ENCODE results near the gene AIF1. TPM values are rescaled to one million over a fixed set of nuclear protein-coding genes. Genes with fewer than 3 reads are reported as not detected.
A peak's percentile ranks its signal among the peaks of the same experiment; 100 is the strongest.
"Not testable (repeated sequence)": the region's sequence is repeated elsewhere in the genome, so short reads cannot be mapped to it uniquely, and the experiment has no call there.

The AIF1 gene
- total RNA-seq, 1 donor from 2014 or later = not detected

DNA sequence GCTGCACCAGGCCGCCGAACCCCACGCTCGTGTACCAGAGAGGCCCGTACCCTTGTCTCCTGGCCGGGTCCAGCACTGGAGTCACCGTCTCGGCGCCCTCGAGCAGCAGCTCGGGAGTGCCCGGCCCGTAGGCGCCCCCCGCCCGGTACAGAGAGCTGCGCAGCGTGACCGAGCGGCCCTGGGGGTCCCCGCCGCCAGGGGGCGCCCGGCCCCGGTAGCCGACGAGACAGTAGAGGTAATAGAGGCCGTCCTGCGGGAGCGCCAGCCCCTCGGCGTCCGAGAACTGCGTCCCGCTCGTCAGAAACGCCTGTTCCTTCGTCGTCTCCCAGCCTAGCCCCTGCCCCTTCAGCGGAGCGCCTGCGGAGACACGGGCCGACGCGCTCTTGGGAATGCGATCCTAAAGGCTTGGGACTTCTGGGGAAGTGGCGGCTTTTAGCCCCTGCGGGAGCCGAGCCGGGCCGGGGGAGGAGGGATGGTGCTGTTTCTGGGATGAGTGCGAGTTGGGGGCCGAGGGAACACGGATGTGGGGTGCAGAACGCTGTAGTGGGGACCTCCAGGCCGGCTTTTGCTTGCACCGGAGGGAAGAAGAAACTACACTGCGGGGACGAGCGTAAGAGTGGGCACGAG is 34.1 kb upstream of the AIF1 start:
- DNase-seq = peak; percentile 91

DNA sequence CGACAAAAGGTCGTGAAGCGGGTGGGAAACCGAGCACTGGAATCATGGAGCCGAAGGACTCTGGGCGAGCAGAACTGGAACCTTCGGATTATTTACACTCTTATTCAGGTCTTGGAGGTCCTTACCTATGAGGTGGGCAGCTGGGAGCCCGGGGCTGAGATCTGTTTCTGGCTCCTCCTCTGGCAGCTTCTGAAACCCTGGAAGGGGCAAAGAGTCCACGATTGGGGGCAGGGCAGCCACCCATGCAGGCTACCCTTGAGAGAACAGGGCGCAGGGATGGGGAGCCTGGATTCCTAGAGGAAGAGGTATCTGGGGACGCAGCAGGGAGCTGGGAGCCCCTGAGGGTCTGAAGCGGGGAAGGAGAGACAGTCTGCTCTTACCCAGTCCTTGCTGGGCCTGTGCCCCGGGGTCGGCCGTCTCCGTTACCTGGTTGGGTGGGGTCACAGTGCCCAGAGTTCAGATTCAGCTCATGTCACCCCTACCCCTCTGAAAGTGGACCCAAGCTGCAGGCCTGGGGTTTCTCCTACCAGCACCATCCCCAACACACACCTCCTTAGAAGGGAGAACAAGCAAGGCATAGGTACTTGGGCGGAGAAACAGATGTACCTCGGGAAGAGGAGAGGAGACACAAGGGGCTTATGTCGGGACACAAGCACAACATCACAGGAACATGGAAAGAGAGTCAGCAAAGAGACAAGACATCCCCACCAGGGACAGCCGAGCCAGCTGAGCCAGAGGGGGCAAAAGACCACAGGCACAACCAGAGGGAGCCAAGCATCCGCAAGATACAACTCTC is 33.4 kb upstream of the AIF1 start:
- DNase-seq = peak; percentile 37

DNA sequence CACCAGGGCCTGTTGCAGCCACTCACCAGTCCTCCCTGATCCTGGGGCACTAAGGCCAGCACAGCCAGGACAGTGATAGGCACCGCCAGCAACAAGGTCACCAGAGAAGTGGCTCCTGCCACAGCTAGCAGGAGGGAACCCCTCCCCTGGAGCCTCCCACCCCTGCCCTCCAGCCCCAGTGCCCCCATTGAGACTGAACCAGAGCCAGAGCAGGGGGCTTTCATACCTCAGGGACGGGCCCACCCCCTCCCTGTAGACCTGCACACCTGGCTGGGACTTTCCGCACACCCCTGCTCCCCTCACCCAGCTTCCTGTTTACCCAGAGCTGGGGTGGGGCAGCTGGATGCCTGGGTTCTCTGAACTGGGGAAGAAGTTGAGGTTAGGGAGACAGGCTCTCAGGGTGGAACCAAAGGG is 32.8 kb upstream of the AIF1 start, which contains the start of gene LTB:
Gene LTB, minus strand, starts transcription at position 195 of the 414 bp plus-strand sequence. Its CDS starts 7 bp downstream, at position 188.
- DNase-seq = no peak

DNA sequence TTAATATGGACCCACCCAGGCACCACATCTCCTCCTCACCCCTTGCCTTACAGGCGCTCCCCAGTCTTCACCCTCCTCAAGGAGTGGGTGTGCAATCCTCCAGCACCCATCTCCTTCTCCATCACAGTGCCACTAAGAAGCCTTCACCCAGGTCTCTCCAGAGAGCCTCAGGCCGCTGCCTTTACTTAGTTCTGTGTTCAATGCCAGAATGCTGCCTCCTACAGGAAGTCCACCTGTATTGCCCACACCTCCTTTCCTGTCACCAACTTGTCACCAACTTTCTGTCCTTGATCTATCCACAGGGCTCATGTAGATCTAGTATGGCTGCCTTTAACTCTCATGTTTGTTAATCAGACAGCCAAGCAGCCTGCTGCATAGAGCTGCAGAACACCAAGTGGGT is 29.5 kb upstream of the AIF1 start:
- peak; percentile 33 for DNase-seq

DNA sequence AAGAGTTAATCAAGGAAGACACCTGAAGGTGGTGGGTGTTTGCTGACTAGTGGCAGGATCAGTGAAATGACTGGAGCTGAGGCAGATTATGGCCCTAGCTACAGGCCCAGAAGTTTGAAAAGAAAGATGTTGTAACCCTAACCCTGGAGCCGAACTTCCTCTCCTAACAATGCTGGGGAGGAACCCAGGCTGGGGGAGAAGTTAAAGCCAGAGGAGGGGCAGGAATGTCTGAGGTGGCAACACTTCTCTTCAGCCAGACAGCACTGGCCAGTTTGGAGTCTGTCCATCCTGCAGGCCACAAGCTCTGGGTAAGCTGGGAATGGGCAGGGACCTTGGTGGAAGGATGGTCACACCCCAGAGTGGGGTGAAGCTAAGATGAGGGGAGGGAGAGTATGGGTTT is 29.0 kb upstream of the AIF1 start, which contains the start of gene LST1:
Gene LST1, plus strand, starts transcription at position 270 of the 400 bp plus-strand sequence. CDS start 1,023 bp downstream, outside the sequence.
- DNase-seq = no peak

DNA sequence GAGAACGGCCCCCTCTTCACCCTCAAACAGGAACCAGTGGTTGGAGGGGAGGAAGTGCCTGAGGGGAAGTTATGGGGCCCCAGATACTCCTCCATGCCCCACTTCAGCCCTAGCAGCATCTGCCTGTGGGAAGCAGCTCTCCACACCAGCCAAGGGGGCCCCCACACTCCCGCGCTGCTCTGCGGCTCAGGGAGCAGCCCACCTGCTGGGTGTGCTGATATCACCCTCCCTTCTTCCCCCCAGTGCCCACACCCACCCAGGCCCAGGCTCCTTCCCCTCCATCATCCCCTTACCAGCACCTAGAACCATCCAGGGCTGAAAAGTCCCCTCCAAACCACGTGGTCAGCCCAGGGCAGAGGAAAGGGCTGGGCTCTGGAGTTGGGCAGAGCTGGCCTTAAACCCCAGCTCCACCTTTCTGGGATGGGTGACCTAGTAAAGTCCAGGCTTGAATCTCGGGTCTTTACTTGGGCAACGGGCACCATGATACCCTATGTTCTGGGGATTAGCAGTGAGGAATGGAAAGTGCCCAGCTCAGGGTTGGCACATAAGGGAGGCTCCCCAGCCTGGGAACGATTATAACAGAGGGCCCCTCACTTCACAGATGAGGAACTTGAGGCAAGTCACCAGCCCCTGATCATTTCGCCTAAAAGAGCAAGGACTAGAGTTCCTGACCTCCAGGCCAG is 28.3 kb upstream of the AIF1 start:
- DNase-seq = no peak

DNA sequence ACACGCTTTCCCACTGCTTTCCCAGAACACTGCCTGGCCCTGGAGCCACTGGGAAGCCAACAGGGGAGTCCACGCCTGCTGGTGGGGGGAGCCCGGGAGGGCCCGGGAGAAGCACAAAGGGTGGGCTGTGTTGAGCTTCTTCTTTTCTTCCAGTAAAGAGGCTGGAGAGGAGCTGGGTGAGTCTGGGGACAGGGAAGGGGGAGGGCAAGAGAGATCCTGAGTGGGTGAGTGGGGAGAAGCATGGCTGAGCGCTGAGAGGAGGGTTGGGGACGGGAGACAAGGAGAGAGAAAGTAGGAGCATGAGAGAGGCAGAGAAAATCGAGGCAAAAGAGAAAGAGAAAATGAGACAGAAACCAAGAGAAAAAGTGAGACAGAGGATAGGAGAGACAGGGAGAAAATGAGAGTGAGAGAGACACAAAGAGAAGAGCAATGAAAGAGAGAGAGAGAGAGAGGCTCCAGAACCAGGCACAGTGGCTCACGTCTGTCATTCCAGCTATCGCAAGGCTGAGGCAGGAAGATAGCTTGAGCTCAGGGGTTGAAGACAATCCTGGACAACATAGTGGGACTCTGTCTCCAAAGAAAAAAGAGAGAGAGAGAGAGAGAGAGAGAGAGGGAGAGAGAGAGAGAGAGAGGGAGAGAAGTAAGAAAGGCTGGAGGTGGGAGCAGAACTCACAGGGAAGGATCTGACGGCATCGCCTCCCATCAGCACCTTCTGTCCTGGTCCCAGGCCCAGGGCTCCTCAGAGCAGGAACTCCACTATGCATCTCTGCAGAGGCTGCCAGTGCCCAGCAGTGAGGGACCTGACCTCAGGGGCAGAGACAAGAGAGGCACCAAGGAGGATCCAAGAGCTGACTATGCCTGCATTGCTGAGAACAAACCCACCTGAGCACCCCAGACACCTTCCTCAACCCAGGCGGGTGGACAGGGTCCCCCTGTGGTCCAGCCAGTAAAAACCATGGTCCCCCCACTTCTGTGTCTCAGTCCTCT is 26.9 kb upstream of the AIF1 start:
- no peak for DNase-seq

DNA sequence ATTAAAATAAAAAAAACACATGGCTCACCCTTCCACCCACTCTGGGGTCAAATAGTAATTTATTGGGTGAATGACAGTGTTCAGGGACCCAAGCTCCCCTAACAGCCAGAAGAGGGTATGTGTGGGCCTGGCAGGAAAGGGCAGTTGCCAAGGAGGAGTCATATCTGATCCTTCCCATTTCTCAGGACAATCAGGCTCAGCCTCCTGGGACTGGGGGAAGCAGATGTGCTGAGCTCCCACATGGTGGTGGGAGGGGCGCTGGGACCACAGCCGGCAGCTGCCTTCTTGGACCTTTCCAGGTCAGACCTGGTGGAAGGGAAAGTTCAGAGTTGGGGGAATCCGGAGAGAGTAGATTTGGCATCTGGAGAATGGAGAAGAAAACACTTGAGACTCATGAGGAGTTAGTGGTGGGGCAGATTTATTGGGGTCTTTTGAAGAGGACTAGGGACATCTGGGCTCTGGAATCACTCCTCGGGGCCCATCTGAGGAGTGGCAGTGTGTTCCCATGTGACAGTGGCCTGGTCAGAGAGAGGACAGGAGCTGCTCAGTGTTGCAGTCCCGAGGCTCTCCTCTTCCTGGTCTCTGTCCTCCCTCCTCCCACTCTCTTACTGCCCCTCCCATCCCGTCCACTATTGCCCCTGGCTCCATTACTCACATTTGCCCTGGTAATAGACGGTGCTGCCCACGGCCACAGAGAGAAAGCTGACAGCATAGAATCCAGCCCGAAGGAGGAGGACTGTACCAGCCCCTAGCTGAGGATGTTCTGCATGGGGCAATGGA is 26.0 kb upstream of the AIF1 start:
- DNase-seq = peak; percentile 42

DNA sequence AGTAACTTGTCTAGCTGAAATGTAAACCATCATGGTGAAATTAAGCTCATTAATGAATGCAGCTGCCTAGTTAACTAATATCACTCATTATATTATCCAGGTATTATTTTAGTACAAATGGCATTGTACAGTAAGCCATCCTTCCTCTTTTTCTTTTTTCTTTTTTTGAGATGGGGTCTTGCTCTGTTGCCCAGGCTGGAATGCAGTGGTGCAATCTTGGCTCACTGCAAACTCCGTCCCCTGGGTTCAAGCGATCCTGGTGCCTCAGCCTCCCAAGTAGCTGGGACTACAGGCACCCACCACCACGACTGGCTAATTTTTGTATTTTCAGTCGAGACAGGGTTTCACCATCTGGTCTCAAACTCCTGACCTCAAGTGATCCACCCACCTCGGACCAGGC is 24.3 kb upstream of the AIF1 start:
- DNase-seq = not testable (repeated sequence)

DNA sequence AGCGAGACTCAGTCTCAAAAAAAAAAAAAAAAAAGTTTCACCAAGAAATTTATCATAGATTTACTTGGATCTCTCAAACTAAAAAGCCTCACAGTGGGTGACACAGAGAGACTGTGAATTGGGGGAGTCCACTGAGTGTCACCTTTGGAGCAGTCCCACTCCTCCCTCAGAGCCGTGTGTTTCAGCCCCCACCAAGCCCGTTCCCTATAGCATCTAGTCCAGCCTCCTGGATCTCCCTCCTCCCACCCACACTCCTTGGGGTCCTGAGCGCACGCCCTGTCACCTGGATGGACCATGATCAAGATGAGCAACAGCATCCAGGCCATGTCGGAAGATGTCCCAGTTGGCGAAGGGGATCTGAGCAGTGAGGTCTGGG is 22.6 kb upstream of the AIF1 start:
- DNase-seq = no peak

DNA sequence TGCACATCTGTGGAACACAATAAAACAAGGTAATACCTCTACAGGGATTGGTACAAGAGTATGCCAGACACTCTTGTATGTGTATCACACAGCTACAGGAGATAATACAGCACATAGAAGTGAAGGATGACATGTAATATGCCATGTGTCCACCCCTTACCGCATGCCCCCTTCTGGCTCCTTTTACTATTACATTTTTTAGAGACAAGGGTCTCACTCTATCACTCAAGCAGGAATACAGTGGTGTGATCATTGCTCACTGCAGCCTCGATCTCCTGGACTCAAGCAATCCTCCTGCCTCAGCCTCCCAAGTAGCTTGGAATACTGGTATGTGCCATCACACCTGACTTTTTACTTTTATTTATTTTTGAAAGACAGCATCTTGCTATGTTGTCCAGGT is 18.0 kb upstream of the AIF1 start:
- peak; percentile 73 for DNase-seq

DNA sequence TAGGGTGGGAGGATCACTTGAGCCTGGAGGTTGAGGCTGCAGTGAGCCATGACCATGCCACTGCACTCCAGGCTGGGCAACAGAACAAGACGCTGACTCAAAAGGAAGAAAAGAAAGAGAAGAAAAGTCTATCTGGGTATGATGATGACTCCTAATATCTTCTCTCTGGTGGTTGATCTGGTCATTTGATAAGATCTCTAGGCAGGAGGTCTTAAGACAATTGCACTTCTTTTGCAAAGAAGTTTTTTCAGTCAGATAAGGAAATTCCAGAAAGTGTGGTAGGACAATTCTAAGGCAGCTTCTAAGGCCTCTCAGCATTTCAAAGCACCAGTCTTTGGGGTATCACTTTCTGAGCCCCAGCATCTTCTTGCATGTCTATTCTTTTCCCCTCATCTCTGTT is 7.7 kb upstream of the AIF1 start:
- DNase-seq = no peak

DNA sequence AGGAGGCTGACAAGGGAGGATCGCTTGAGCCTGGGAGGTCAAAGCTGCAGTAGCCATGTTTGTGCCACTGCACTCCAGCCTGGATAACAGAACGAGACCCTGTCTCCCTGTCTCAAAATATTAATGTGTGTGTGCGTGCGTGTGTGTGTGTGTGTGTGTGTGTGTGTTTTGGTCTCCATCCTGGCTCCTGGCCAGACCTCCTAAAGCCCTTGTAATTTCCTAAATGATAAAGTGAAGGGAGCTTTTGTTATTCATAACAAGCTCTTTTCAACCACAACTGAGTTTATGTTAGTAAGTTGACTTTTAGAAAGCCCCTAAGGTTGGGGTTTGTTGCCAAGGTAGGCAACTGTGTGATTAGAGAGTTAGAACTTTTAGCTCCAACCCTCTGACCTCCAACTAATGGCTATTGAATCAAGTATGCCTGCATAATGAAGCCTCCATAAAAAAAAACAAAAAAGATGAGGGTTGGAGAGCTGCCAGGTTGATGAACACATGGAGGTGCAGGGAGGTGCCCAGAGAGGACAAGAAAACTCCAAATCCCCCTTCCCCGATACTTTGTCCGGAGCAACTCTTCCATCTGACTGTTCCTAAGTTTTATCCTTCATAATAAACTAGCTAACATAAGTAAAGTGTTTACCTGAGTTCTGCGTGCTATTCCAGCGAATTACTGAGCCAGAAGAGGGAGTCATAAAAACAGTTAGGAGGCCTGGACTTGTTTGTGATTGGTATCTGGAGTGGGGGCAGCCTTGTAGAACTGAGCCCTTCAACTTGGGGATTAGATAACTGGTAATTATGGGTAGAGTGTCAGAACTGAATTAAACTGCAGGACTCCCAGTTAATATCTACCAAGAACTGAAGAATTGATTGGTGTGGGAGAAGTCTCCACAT is 5.3 kb upstream of the AIF1 start:
- no peak for DNase-seq

DNA sequence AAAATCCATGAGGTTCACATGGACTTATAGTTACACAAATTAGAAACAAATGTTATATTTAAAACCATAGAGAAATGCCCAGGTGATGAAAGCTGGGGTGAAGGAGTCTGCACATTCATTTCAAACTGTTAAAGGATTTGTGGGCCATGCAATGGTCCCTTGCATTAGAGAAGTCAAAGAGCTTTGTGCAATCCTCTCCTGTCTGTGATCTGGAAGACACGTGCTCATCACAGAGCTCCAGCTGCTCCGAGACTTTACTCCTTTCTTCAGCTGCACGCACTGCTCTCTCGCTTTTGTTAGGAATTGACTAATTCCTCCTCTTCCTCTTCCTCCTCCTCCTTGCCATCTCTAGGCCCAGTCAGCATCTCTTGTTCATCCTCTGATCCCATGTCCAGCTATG is 4.1 kb upstream of the AIF1 start:
- no peak for DNase-seq

DNA sequence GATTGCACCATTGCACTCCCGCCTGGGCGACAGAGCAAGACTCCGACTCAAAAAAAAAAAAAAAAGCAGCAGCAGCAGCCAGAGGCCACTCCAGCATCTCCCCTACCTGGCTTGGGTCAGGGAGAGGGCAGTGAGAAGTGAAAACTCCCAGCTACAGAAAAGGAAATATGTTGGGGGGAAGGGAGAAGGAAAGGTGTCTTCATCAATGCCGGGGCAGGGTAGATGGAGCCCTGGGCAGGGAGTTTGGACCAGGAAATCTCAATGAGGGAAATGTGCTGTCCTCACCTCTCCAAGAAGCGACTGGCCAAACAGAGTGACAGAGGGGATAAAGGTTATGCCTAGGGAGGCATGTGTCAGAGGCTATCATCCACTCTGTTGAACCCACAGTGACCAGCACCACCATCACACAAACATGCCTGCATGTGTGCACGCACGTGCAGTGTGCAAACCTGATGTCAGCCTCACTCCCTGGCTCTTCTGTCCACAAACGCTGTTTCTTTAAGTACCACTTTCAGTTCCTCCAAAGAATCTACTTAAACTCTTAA is 887 bp upstream of the AIF1 start:
- DNase-seq = no peak

DNA sequence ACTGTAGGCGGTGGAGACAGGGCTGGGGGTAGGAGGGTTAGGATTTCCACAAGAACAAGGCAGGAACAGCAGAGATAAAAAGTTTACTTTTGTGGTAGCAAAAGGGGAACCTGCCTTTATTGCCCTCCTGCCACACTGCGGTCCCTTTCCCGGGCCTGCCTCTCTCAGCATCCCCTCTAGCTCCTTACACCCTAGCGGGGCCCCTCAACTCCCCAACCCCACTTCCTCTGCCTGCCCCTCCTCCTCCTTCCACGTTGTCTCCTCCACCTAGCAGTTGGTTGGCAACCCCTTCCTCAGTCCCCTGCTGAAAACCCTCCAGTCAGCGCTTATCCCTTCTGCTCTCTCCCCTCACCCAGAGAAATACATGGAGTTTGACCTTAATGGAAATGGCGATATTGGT is 714 bp downstream of the AIF1 start:
- DNase-seq = no peak

DNA sequence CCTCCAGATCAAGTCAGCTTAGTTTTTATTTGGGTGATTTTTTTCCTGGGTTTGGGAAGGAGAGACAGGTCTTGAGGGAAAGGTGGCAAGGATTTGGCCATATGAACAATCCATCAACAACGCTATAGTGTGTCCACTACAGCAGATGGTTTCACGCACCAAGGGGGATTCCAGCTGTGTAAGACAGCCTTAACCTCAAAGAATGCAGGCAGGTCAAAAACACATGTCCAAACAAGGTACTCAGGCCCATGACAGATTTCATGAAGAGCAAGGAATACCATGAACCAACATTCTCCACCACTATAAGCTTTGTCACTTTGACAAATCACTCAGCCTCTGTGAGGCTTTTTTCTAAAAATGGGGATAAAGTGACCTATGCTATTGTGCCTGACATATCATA is 2.0 kb downstream of the AIF1 start:
- no peak for DNase-seq

DNA sequence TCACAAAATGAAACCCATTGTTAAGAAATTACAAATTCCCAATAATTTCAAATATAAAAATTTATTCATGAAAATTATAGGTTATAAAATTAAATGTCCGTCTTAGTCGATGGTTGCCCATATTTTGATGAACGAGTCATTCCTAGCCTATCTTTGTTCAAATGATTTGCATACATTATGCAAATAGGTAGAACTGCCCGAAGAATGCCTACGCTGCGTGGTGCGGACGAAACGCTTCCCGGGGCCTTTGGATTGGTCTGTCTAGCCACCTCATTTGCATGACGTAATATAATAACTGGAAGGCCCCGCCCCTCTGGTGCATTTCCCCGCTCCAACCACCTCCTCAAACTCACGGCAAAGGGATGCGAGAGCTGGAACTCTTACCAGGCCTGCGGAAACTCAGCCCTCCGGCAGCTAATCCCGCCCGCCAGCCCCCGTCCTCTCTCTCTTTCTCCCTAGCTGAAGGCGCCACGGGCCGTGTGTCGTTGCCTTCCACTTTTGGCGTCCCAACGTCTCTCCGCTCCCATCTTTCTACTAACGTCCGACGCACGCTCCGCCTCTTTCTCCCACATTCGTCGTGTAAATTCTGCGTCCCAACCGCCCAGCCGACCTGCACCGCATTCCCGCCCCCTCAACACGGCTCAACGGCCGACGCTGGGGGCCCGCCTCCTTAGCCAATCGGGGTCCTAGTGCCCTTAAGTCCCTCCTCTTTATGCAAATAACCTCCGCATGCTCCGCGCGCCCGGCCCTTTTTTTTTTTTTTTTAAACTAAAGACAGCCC is 5.0 kb downstream of the AIF1 start:
- peak; percentile 99 for DNase-seq

DNA sequence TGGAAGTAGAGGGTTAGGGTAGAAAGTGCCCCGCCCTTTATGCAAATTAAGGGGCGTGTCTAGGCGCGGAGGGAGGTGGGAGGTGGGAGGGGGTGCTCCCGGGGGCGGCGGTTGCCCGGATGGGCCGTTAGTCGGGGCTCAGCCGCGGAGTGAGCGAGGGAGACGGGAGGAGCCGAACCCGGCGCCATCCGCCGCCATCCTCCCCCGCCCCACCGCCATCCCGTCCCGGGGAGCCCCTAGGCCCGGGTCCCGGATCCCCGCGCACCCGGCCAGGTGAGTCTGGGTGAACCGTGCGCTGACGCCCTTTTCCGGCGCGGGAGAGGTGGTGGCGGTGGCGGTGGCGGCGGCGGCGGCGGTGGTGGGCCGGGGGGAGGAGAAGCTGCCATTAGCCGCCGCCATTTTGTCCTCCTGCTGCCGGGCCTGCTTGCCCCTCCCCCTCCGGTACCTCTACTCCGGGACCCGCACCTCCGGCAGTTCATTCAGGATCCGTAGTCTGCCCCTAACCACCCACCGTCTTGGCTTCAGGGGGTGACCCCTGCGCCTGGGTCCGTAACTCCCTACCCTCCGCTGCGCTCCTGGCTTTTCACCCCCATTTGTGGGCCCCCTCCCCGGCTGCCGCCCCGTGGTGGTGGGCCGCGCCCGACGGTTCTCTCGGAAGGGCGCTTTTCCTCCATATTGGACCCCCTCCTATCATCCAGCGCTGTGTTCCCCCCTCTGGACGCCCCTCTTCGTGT is 5.7 kb downstream of the AIF1 start, which contains the start of gene PRRC2A:
Gene PRRC2A, plus strand, starts transcription at position 130 of the 734 bp plus-strand sequence. CDS start 2,075 bp downstream, outside the sequence.
- DNase-seq = peak; percentile 77
